Liver (tissue), 2 donors: ENCODE data around the gene PFAS.

Experiments
- JUND ChIP-seq, 2 donors: IDR thresholded peaks; 2 replicates each; pipeline ENCODE4 v1.6.1; 2016; ENCODE audit warnings: antibody characterized with exemption in 2 of 2
- TF ChIP-seq, protein P1 (sequence below): IDR thresholded peaks from 2 replicates; pipeline ENCODE4 v1.6.1; 2016; ENCODE audit warnings: antibody characterized with exemption, mild to moderate bottlenecking
- donor health status: healthy.

- TF ChIP-seq, protein P1, sequence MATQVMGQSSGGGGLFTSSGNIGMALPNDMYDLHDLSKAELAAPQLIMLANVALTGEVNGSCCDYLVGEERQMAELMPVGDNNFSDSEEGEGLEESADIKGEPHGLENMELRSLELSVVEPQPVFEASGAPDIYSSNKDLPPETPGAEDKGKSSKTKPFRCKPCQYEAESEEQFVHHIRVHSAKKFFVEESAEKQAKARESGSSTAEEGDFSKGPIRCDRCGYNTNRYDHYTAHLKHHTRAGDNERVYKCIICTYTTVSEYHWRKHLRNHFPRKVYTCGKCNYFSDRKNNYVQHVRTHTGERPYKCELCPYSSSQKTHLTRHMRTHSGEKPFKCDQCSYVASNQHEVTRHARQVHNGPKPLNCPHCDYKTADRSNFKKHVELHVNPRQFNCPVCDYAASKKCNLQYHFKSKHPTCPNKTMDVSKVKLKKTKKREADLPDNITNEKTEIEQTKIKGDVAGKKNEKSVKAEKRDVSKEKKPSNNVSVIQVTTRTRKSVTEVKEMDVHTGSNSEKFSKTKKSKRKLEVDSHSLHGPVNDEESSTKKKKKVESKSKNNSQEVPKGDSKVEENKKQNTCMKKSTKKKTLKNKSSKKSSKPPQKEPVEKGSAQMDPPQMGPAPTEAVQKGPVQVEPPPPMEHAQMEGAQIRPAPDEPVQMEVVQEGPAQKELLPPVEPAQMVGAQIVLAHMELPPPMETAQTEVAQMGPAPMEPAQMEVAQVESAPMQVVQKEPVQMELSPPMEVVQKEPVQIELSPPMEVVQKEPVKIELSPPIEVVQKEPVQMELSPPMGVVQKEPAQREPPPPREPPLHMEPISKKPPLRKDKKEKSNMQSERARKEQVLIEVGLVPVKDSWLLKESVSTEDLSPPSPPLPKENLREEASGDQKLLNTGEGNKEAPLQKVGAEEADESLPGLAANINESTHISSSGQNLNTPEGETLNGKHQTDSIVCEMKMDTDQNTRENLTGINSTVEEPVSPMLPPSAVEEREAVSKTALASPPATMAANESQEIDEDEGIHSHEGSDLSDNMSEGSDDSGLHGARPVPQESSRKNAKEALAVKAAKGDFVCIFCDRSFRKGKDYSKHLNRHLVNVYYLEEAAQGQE: no peak
- no peak for TF ChIP-seq JUND (IDR thresholded peaks at IDR 0.05)
Measured at GRCh38 chr17:8226536-8227237, 22.4 kb upstream of the PFAS start.
